Small intestine (tissue), 7 donors: Measurements from ENCODE around the gene SLC25A43. TPM values are rescaled to one million over a fixed set of nuclear protein-coding genes. Genes with fewer than 3 reads are reported as not detected.

Source experiments
- DNase-seq, 2 donors: peaks; one replicate each; pipeline versions ENCODE4 v3.0.0 to v3.0.0-alpha.2; 2013
- FAIRE-seq: peaks from 2 replicates; lab custom pipeline; 2012; peaks lifted over from hg19 to GRCh38; lab: Jason Lieb, UNC
- H3K27ac ChIP-seq, 3 donors: one replicate each; pipeline ENCODE4 v1.5.1; 2013; ENCODE audit warnings: low read length in 2 of 3, mild to moderate bottlenecking in 2 of 3, control low read depth in 1 of 3, inconsistent platforms in 1 of 3, low read depth in 1 of 3, moderate library complexity in 1 of 3
- H3K27me3 ChIP-seq, 3 donors: one replicate each; pipeline ENCODE4 v1.6.1; 2013; ENCODE audit warnings: low read length in 3 of 3, inconsistent platforms in 1 of 3; ENCODE audit not compliant: control insufficient read depth in 3 of 3, insufficient read depth in 3 of 3
- H3K36me3 ChIP-seq, 3 donors: one replicate each; pipeline ENCODE4 v1.6.1; 2013; ENCODE audit warnings: low read length in 3 of 3, inconsistent platforms in 1 of 3, low read depth in 1 of 3, mild to moderate bottlenecking in 1 of 3, moderate library complexity in 1 of 3; ENCODE audit not compliant: control insufficient read depth in 3 of 3, insufficient read depth in 2 of 3
- H3K4me1 ChIP-seq, 3 donors: one replicate each; pipeline ENCODE4 v1.6.1; 2013; ENCODE audit warnings: low read length in 2 of 3, inconsistent platforms in 1 of 3, low read depth in 1 of 3, mild to moderate bottlenecking in 1 of 3, moderate library complexity in 1 of 3; ENCODE audit not compliant: control insufficient read depth in 3 of 3, insufficient read depth in 2 of 3
- H3K4me3 ChIP-seq, 3 donors: one replicate each; pipeline ENCODE4 v1.5.1; 2013; ENCODE audit warnings: low read length in 3 of 3, control low read depth in 1 of 3, inconsistent platforms in 1 of 3, low read depth in 1 of 3, mild to moderate bottlenecking in 1 of 3, moderate library complexity in 1 of 3
- H3K9me3 ChIP-seq, 2 donors: one replicate each; pipeline ENCODE4 v1.6.1; 2013; ENCODE audit warnings: low read depth in 1 of 2, low read length in 1 of 2; ENCODE audit not compliant: control insufficient read depth in 2 of 2, insufficient read depth in 1 of 2
- WGBS, 3 donors: extraction: QIAGEN DNeasy Blood & Tissue Kit; methylation state at CpG; one replicate each; pipeline ENCODE4 v1.1.7; 2013; 5-methylcytosine and 5-hydroxymethylcytosine counted together
- polyA plus RNA-seq, 4 donors: library from polyadenylated mRNA; stranded (reverse) in 3 of 4; unstranded in 1 of 4; fragments of 200-250 nt in 3 of 4; fragments of 120-200 nt in 1 of 4; gene quantifications; one replicate each; pipeline versions ENCODE4 v1.2.1 to v1.2.3, GENCODE V29; 2013
- donor health status: healthy with polysubstance abuse.
- donor health status: control.
- donor health status: control.
- donor health status: Bipolar disorder and iron deficiency.
- donor health status: healthy.

Gene SLC25A43
- polyA plus RNA-seq, 4 donors = 10.4 to 24.4 (median 15.4) TPM

GRCh38 chrX:119391279-119391678, 7.9 kb upstream of the SLC25A43 start:
- no peak overlapping the region for H3K4me3 ChIP-seq
- DNase-seq (peak in 1 of 2 donors; percentile 77), FAIRE-seq (no peak)
- peaks cover 0 to 8% (median 0%) of the 10 kb centered on the region in 3 donors for H3K4me1 ChIP-seq
- H3K27me3 ChIP-seq = no peaks in the 10 kb centered on the region
- H3K9me3 ChIP-seq = no peaks in the 10 kb centered on the region
- 27 to 63% (median 58%) methylated on average over 8 of the region's 8 CpGs for WGBS, 3 donors
- H3K36me3 ChIP-seq = no peaks in the 10 kb centered on the region
- no peak overlapping the region for H3K27ac ChIP-seq

- Histone ChIP-seq H3K4me1 (peaks cover 0 to 9% (median 0%) of the 10 kb centered on the region in 3 donors), H3K9me3 (no peaks in the 10 kb centered on the region), H3K36me3 (no peaks in the 10 kb centered on the region), H3K4me3 (no peak overlapping the region), H3K27ac (no peak overlapping the region), H3K27me3 (no peaks in the 10 kb centered on the region)
- 71 to 97% (median 93%) methylated on average over 2 of the region's 2 CpGs for WGBS, 3 donors
- no peak for FAIRE-seq
- no peak for DNase-seq
Measured at GRCh38 chrX:119393144-119393543, 6.0 kb upstream of the SLC25A43 start.

- peak overlapping the region in 2 of 3 donors; percentile 55 to 67 for H3K4me3 ChIP-seq
Measured at GRCh38 chrX:119398587-119398973, 556 bp upstream of the SLC25A43 start.

GRCh38 chrX:119399772-119400101, 601 bp downstream of the SLC25A43 start:
- peak overlapping the region; percentile 36 to 58 (median 55) for H3K27ac ChIP-seq
- no peaks in the 10 kb centered on the region for H3K36me3 ChIP-seq
- 7 to 31% (median 13%) methylated on average over 8 to 12 of the region's 12 CpGs for WGBS, 3 donors
- H3K27me3 ChIP-seq = no peaks in the 10 kb centered on the region
- peak overlapping the region; percentile 50 to 67 (median 55) for H3K4me3 ChIP-seq
- H3K9me3 ChIP-seq = no peaks in the 10 kb centered on the region
- peaks cover 0 to 7% (median 6%) of the 10 kb centered on the region in 3 donors for H3K4me1 ChIP-seq
- FAIRE-seq (no peak), DNase-seq (no peak)

More at GRCh38 chrX:119398587-119398973, 556 bp upstream of the SLC25A43 start:
- DNase-seq = peak; percentile 46 to 78
- Histone ChIP-seq H3K27ac (peak overlapping the region; percentile 79 to 94 (median 88)), H3K4me1 (peaks cover 0 to 7% (median 6%) of the 10 kb centered on the region in 3 donors), H3K36me3 (no peaks in the 10 kb centered on the region), H3K9me3 (no peaks in the 10 kb centered on the region), H3K27me3 (no peaks in the 10 kb centered on the region)
- no peak for FAIRE-seq
- 3 to 9% (median 3%) methylated on average over 3 of the region's 3 CpGs for WGBS, 3 donors

- DNase-seq = no peak
- 52 to 72% (median 64%) methylated on average over 4 of the region's 4 CpGs for WGBS, 3 donors
- H3K36me3 ChIP-seq = no peaks in the 10 kb centered on the region
- H3K4me3 ChIP-seq = no peak overlapping the region
- no peaks in the 10 kb centered on the region for H3K27me3 ChIP-seq
- H3K4me1 ChIP-seq = peaks cover 0 to 7% (median 6%) of the 10 kb centered on the region in 3 donors
- H3K27ac ChIP-seq = no peak overlapping the region
- no peak for FAIRE-seq
- no peaks in the 10 kb centered on the region for H3K9me3 ChIP-seq
Measured at GRCh38 chrX:119401569-119401968, 2.4 kb downstream of the SLC25A43 start.

GRCh38 chrX:119402588-119402987, 3.5 kb downstream of the SLC25A43 start:
- H3K4me3 ChIP-seq = no peak overlapping the region
- DNase-seq (no peak), FAIRE-seq (no peak)
- H3K27ac ChIP-seq = no peak overlapping the region
- H3K36me3 ChIP-seq = peaks cover 0 to 1% (median 0%) of the 10 kb centered on the region in 3 donors
- no peaks in the 10 kb centered on the region for H3K9me3 ChIP-seq
- H3K27me3 ChIP-seq = no peaks in the 10 kb centered on the region
- H3K4me1 ChIP-seq = peaks cover 0 to 7% (median 6%) of the 10 kb centered on the region in 3 donors
- 84 to 92% (median 84%) methylated on average over 4 of the region's 4 CpGs for WGBS, 3 donors

- Histone ChIP-seq H3K27me3 (no peaks in the 10 kb centered on the region), H3K4me3 (no peak overlapping the region), H3K4me1 (peaks cover 0 to 10% (median 2%) of the 10 kb centered on the region in 3 donors), H3K36me3 (peaks cover 0 to 4% (median 0%) of the 10 kb centered on the region in 3 donors), H3K9me3 (no peaks in the 10 kb centered on the region), H3K27ac (no peak overlapping the region)
- WGBS, 3 donors = 63 to 91% (median 75%) methylated on average over 1 of the region's 1 CpG
- DNase-seq (no peak), FAIRE-seq (no peak)
Measured at GRCh38 chrX:119406776-119407175, 7.6 kb downstream of the SLC25A43 start.

GRCh38 chrX:119407681-119408080, 8.5 kb downstream of the SLC25A43 start:
- Histone ChIP-seq H3K27ac (no peak overlapping the region), H3K27me3 (no peaks in the 10 kb centered on the region), H3K9me3 (no peaks in the 10 kb centered on the region), H3K4me1 (peaks cover 0 to 10% (median 2%) of the 10 kb centered on the region in 3 donors), H3K4me3 (no peak overlapping the region), H3K36me3 (peaks cover 0 to 4% (median 0%) of the 10 kb centered on the region in 3 donors)
- 73 to 88% (median 85%) methylated on average over 9 of the region's 9 CpGs for WGBS, 3 donors
- DNase-seq (no peak), FAIRE-seq (no peak)
